Mesendoderm (in vitro differentiated cells): ENCODE measurements around the gene NDUFA9.

Experiments
- DNase-seq: peaks from one replicate; pipeline ENCODE4 v3.0.0; 2013
- H2AK5ac ChIP-seq: 2 replicates; pipeline ENCODE4 v1.6.1; 2013; ENCODE audit warnings: low read length, inconsistent platforms
- H2BK120ac ChIP-seq: 2 replicates; pipeline ENCODE4 v1.6.1; 2013; ENCODE audit warnings: low read depth, mild to moderate bottlenecking, low read length, moderate library complexity, mixed read lengths
- H2BK15ac ChIP-seq: replicated peaks from 2 replicates; pipeline ENCODE4 v1.6.1; 2013; ENCODE audit warnings: low read depth, mild to moderate bottlenecking, moderate library complexity
- H2BK5ac ChIP-seq: 2 replicates; pipeline ENCODE4 v1.6.1; 2013; ENCODE audit warnings: low read length, inconsistent platforms
- H3K18ac ChIP-seq: 2 replicates; pipeline ENCODE4 v1.6.1; 2013; ENCODE audit warnings: mild to moderate bottlenecking, low read length, mixed read lengths
- H3K23ac ChIP-seq: one replicate; pipeline ENCODE4 v1.6.1; 2013; ENCODE audit warnings: low read length
- H3K27ac ChIP-seq: 2 replicates; pipeline ENCODE4 v1.5.1; 2013; ENCODE audit warnings: low read depth, mild to moderate bottlenecking, inconsistent platforms, low read length, moderate library complexity
- H3K27me3 ChIP-seq: 2 replicates; pipeline ENCODE4 v1.6.1; 2013; ENCODE audit warnings: low read length, control low read depth, mild to moderate bottlenecking, inconsistent platforms; ENCODE audit not compliant: insufficient read depth, poor library complexity
- H3K36me3 ChIP-seq: 2 replicates; pipeline ENCODE4 v1.6.1; 2013; ENCODE audit warnings: low read length, inconsistent platforms; ENCODE audit not compliant: control insufficient read depth, insufficient read depth
- H3K4ac ChIP-seq: one replicate; pipeline ENCODE4 v1.6.1; 2013; ENCODE audit warnings: low read depth, mild to moderate bottlenecking, low read length, moderate library complexity
- H3K4me1 ChIP-seq: 2 replicates; pipeline ENCODE4 v1.6.1; 2013; ENCODE audit warnings: low read depth, low read length, inconsistent platforms; ENCODE audit not compliant: control insufficient read depth
- H3K4me2 ChIP-seq: 2 replicates; pipeline ENCODE4 v1.6.1; 2013; ENCODE audit warnings: low read length
- H3K4me3 ChIP-seq: 2 replicates; pipeline ENCODE4 v1.5.1; 2013; ENCODE audit warnings: mild to moderate bottlenecking, low read length
- H3K56ac ChIP-seq: one replicate; pipeline ENCODE4 v1.6.1; 2013; ENCODE audit warnings: low read length
- H3K79me1 ChIP-seq: 2 replicates; pipeline ENCODE4 v1.6.1; 2013; ENCODE audit warnings: low read length, inconsistent platforms
- H3K79me2 ChIP-seq: 2 replicates; pipeline ENCODE4 v1.6.1; 2013; ENCODE audit warnings: mild to moderate bottlenecking, low read length; ENCODE audit not compliant: control insufficient read depth, insufficient read depth
- H3K9ac ChIP-seq: 2 replicates; pipeline ENCODE4 v1.6.1; 2013; ENCODE audit warnings: low read length, inconsistent platforms
- H4K5ac ChIP-seq: one replicate; pipeline ENCODE4 v1.6.1; 2013; ENCODE audit warnings: low read length
- H4K8ac ChIP-seq: one replicate; pipeline ENCODE4 v1.6.1; 2013; ENCODE audit warnings: low read depth, mild to moderate bottlenecking, control low read depth, low read length, moderate library complexity
- WGBS: extraction: QIAGEN DNeasy Blood & Tissue Kit; methylation state at CpG from one replicate; pipeline ENCODE4 v1.1.7; 2013; ENCODE audit warnings: low lambda C conversion rate, missing lambda C conversion rate; ENCODE audit not compliant: insufficient coverage; ENCODE audit errors: extremely low coverage; 5-methylcytosine and 5-hydroxymethylcytosine counted together

NDUFA9 gene

DNA sequence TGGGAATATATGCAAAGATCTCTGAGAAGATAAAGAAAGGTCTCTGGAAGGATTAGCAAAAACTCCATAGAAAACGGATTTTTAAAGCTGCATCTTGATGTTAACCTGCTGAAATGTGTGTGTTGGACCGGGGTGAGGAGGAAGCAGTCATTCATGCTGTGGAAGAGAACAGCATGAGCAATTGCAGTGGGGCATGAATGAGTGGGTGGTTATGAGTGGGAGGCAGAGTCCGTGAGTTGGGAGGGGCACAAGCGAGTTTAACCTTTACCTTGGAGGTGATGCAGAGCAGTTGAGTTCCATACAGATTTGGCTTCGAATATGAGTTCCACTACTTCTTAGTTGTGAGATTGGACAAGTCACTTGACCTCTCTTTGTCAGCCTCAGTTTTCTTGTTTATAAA is 41.8 kb downstream of the NDUFA9 start:
- Histone ChIP-seq H3K9ac (no peak overlapping the region), H3K27me3 (no peaks in the 10 kb centered on the region), H3K79me2 (no peaks in the 10 kb centered on the region), H3K4me2 (no peak overlapping the region), H3K18ac (no peak overlapping the region), H3K23ac (no peak overlapping the region), H3K36me3 (peaks cover 5% of the 10 kb centered on the region), H3K4ac (no peak overlapping the region), H3K79me1 (no peaks in the 10 kb centered on the region), H3K4me1 (no peaks in the 10 kb centered on the region), H2AK5ac (no peak overlapping the region), H2BK15ac (no peak overlapping the region), H3K27ac (no peak overlapping the region), H2BK5ac (no peak overlapping the region), H4K8ac (no peak overlapping the region), H2BK120ac (no peak overlapping the region), H3K56ac (no peak overlapping the region), H3K4me3 (no peak overlapping the region), H4K5ac (no peak overlapping the region)
- no peak for DNase-seq
- no CpG with 5 or more reads among the region's 5 CpGs for WGBS
